ENCODE results near the gene LSS.

LSS gene

GRCh38 chr21:46228345-46229051 is at the start of gene LSS:
TSS of gene LSS (minus strand) at chr21:46228774. CDS start at chr21:46228745, 29 bp downstream.
- DNase-seq = peak; percentile 98

GRCh38 chr21:46274797-46275390 is 46.3 kb upstream of the LSS start:
- no peak for DNase-seq

- no peak for DNase-seq
Observed at GRCh38 chr21:46273341-46273740, 44.8 kb upstream of the LSS start.

DNA sequence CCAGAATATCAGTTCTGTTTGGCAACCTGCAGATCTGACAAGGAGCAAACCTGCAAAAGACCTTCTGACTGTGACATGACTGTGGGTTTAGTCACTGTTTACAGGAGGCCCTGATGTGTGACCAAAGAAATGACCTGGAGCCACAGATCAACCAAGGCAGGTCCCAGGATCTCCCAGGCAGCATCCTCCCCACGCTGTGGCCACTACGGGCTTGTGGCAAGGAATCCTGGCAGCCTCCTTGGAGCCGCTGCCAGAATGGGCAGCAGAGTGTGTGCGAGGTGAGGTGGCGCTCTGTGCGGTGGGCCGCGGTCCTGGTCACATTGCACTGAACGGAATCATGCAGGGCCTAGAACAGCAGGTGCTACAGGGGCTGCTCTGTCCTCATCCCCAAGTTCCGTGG is 40.9 kb upstream of the LSS start:
- DNase-seq = no peak

- no peak for DNase-seq
Observed at GRCh38 chr21:46268371-46268770, 39.8 kb upstream of the LSS start.

DNA sequence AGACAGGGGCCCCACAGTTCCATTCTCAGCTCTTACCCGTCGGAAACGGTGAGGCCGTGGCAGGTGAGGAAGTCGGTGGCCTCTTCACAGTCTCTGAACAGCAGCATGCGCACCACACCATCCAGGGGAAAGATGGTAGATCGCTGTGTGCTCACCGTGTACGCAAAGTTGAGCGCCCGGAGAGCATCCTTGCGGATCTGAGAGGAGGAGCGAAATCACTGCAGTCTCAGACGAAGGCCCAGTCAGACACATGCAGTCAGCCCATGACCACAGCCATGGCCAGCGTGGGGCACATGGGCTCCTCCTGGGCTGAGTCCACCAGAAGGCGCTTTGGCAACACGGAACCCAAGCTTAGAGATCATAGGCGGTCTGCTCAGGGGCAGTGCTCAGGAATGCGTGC is 38.4 kb upstream of the LSS start:
- no peak for DNase-seq

DNA sequence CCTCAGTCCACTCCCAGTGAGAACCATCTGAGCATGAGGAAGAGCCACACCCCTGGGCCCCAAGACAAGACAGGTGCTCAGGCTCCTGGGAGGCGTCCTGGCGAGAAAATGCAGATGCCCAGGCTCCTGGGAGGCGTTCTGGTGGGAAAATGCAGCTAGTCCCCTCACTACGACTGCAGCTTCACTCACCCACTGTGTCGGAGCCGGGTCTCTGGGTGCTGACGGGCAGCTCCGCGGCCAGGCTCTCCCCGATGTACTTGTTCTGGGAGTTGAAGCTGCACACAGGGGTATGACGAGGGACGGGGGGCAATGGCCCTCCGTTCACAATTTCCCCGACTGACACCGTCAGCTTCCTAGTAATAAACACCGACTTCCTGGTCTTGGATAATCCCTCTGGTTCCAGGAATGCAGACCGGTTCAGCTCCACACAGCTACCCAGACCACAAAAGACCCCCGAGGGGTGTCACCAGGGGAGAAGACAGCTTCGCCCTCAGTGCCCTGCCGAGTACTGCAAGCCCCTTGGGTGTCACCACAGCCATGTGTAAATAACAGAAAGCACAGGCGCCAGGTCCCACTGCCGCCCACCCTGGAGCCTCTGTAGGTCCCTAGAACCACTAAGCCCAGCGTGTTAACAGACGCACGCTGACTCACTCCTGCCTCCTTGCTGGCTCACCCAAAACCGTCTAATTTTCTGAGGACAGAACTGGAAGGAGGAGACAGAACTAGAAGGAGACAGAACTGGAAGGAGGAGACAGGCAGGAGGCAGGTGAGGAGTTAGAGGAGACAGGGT is 37.4 kb upstream of the LSS start:
- no peak for DNase-seq

GRCh38 chr21:46264690-46265144 is 36.1 kb upstream of the LSS start:
- DNase-seq = no peak

- no peak for DNase-seq
Observed at GRCh38 chr21:46264046-46264689, 35.6 kb upstream of the LSS start.

- DNase-seq = no peak
Observed at GRCh38 chr21:46256501-46256994, 28.0 kb upstream of the LSS start.

GRCh38 chr21:46255758-46256337 is 27.3 kb upstream of the LSS start:
- DNase-seq = no peak

DNA sequence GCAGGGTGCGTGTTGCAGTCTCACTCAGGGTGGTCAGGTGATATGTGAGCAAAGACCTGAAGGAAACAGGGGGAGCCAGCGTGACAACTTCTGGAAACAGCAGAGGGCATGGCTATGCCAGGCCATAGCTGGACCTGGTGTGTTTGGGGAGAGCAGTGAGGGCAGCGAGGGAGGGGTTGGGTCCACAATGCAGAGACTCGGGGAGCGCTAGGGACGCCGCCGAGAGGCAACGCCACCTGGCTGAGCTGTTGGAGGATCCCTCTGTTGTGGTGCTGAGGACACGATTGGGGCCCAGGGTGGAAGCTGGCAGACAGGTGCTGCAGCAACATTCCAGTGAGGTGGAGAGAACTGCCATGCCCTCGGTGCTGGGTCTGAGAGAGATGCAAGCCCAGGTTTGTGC is 26.6 kb upstream of the LSS start:
- DNase-seq = no peak

GRCh38 chr21:46254208-46254975 is 25.8 kb upstream of the LSS start:
- no peak for DNase-seq

- DNase-seq = peak; percentile 53
Observed at GRCh38 chr21:46253610-46254124, 25.1 kb upstream of the LSS start.

- no peak for DNase-seq
Observed at GRCh38 chr21:46252840-46253239, 24.3 kb upstream of the LSS start.

GRCh38 chr21:46250146-46250725 is 21.7 kb upstream of the LSS start:
- no peak for DNase-seq

GRCh38 chr21:46248827-46249226 is 20.3 kb upstream of the LSS start:
- no peak for DNase-seq

DNA sequence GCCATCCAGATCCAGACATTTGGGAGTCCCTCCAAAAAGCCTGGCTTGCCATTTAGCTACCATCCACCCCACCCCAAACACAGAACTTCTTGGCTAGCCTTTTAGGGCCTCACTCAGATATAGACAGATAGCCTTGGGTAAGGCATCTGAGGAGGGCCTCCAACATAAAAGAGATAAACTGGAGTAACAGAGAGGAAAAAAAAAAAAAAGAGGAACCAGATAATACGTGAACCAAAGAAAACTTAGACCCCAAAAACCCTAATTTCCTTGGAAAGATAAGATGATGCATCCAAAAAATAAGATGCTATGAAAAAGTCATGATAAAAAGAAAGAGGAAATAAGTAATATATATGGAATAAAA is 19.8 kb upstream of the LSS start:
- DNase-seq = no peak

GRCh38 chr21:46247699-46248421 is 19.3 kb upstream of the LSS start:
- no peak for DNase-seq

DNA sequence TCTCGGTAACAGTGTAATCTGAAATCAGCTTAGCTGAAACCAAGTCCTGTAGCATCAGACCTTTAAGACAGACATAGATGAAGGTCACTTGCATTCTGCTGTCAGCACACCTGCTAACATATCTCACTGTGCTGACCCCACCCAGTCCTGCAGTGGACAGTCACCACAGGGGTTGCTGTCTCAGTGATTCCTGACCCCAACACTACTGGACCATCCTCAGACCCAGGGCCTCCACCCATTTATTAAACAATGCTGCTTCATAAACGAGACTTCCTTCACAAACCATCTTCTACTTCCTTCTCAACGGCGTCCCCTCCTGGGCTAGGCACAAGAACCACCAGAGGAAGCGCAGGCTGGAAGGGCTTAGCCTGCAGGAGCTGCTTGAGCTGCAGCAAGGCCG is 17.8 kb upstream of the LSS start:
- no peak for DNase-seq

Measured in stimulated activated CD4-positive, alpha-beta T cell treated with anti-CD3 and anti-CD28 coated beads, Interleukin-15, amount 100 ng/mL, for 24 hours (primary cell).